ENCODE data around the gene BOD1.
A peak's percentile ranks its signal among the peaks of the same experiment; 100 is the strongest.

Gene BOD1

DNA sequence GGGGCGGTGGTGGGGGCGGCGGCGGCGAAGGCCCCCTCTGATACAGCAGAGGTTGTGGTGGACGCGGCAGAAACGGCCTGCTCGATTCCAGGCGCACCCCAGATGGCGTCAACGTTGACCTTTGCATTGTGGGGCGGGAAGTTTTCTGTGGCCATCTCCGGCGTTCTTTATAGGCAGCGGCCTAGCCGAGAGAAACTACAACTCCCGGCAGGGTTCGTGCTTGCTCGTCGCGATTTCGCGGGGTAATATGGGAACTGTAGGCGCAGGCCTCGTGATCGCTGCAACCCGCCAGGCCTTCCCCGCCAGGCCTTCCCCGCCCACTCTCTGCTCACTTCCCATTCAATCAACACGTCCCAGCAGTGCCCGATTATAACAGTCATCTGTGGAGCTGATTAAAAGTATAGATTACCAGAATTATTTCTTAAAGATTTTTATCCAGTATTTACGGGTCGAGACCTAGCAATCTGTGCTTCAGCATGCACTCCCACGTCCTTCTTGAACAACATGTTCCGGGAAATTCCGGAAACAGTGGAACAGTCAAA, at the start of gene BOD1:
BOD1 (minus strand) TSS at position 74 of the 542 bp plus-strand sequence. CDS start 214 bp downstream, outside the sequence.
- DNase-seq, result peak; percentile 94

DNA sequence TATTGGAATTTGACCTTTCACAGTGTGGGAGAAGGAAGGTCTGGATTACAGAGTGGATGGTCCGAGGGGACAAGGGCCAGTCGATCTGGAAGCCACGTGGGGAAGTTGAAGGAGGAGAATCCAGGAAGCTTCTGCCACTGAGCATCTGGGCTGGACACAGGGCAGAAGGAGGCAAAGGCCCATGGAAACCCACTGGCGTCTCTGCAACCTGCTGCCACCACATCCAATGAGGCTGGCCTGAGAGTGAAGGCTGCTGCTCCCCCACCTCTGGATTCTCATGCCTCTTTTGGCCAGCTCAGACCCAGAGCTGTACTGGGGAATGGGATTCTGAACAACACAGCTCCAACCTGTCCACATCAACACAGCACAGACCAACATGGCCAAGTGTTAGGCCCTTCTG, 48.9 kb upstream of the BOD1 start:
- no peak for DNase-seq

DNA sequence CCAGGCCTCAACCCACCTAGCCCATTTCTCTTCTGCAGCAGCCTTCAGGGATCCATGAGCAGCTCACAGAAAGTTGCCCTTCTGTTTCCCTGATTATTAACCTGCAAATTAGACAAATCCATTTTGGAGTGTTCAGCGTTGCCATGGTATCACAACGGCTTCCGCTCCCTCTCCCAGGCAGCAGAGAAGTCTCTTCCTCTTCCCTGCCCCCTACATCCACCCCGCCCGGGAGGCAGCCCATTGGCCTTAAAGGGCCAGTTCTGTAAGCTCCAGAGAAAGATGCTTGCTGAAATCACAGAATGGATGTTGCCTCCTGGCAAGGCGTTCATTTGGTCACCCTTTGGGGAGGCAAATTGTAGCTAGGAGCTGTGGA, 47.7 kb upstream of the BOD1 start:
- no peak for DNase-seq

DNA sequence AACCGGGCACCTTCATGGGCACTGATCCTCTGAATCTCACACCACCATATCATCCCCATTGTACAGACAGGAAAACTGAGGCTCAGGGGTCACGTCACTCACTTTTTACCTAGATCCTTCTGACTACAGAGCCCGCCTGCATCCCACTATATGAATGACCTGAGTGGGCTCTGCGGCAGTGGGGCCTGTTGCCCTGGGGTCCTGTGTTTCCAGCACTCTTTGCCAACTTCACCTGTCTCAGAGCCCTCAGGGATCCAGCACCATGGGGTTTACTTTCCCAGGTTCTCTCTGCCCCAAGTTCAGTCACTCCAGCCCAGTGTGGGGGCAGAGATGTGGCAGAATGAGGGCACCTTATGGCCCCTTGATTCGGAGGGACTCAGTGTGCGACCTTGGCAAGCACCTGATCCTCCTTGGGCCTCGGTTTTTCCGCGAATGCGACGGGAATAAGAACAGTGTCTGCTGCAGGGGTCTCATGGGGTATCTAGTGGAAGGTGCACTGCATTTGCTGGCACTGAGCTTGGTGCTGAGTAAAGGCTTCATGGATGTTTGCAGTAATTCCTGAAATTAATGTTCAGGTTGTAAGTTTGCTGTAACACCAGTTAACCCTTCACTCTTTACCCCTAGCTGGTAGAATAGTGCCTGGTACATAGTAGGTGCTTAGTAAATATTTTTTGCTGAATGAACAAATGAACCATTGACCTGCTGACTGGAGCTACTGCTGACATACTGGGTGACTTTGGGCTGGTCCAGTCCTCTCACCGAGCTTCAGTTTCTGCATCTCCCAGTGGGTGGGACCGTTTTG, 47.1 kb upstream of the BOD1 start:
- no peak for DNase-seq

DNA sequence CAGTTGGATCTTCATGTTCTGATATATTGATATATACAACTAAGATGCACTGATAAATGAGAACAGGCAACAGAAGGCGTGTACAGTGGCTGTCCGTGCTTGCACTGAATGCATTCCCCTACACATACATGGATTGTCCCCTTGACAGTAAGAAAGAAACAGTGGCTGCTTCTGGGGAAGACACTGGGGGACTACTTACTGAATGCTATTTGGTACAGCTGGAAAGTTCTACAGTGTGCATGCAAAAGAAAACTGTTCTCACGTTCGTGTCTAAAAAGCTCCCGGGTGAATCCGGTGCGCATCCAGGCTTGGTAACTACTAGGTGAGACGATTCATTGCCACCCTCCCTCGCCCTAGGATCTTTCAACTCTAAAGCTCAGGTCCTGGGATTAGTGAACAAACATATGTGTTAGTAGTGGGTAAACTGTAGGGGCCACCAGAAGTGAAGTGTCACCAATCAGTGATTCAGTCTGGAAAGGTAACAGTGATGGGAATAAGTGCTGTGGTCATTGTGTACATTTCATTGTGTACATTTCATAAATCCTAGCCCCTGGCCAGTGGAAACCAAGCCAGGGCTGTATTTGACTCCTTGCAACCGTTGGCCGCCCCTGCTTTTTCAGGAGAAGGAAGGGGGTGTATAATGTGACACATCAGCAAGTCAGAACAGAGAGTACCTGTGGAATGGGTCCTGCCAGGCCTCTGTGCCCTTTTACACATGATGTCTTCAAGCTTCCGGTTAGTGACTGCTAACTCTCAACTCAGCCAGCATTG, 46.3 kb upstream of the BOD1 start:
- DNase-seq, result no peak

DNA sequence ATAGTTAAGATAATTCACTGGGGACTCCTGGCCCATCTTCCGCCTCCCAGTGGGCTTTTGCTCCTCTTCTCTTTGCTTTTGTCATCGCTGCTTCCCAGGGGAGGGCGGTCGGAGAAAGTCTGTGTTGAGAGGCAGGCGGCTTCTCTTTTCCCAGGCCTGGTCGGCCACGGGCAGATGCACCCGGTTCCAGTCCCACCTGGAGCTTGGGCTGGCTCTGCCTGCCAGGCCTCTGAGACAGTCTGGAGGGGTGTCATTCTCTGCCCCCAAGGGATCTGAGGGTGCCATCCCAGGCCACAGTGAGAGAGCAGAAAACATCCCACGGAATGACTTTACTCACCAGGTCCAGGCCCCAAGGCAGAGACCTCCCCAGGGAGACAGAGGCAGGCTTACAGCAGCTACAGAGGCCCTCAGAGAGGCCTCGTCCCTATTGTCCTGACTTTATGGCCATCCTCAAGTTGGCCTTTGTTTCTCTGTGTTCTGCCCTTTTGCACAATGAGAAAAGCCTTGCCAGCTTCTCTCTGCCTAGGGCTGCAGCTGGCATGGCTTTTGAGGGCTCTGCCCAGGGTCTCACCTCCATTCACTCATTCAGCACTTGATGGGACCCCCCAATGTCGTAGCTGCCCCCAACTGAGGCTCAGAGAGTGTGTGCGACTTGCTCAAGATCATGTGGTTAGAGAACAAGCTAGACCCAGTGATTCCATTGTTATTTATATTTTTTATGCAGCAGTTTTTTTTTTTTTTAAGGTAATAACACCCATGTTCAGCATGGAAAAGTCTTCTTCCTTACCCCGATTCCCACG, 44.2 kb upstream of the BOD1 start:
- DNase-seq, result no peak

DNA sequence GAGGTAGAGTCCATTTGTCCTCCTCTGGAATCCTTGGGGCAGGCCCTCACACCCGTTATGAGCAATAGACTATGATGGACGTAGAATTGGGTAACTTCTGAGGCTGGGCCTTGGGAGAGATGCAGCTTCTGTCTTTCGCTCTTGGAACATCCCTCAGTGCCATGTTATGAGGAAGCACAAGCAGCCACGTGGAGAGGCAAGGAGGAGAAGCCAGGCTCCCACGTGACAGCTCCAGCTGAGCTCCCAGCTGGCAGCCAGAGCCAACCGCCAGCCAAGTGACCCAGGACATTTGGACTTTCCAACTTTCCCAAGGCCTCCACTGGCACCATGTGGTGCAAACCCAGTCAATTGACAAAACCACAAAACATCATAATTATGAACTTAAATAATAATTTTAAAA, 43.0 kb upstream of the BOD1 start:
- DNase-seq, result no peak

DNA sequence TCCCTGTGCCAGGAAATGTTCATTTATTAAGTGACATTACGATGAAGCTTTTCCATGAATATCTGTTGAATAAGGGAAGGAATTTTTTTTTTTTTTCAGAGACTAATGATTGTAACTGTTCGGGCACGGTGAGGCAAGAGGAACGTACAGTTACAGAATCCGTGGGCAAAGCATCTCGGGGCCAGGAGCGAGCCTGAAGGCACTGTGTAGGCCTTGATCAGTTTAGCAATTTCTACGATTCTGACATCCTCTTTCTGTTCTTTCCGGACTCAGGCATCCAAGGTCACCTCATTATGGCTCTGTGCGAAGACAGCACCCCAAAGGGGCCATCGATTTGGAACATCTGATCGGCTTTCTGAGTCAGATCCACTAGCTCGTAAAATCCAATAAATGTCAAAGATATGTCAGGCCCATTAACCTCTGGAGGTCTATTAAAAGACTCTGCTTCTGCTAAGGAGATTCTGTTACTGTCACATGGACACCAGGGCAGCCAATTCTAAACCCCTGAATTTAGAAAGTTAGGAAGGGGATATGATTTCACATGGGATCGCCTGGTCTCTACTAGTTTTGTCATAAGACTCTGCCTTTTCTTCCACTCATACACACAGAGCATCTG, 41.4 kb upstream of the BOD1 start:
- DNase-seq, result no peak

DNA sequence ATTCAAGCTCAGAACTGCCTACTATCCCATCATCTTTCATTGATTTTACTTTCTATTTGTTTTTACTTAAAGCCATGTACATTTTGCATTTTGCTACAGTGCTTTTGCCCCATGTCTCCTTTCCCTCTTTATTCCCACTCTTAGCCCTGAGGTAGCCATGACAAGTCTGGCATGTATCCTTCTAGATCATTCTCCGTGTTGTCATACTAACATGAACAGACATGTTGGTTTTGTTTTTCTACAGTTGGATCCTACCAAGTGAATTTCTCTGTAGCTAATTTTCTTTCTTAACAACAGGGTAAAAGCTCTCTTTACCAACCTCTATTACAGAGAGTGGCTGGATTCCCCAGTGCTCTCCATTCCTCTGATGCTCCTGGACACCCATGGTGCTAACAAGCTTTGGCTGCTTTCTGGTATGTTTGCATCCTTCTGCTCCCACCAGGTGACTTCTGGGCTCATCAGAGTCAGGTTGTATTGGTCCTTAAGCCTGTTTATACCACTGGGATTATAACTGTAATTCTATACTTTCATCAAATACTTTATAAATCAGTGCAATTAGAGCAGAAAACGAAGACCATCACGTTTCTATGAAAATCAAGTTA, 38.8 kb upstream of the BOD1 start:
- no peak for DNase-seq

DNA sequence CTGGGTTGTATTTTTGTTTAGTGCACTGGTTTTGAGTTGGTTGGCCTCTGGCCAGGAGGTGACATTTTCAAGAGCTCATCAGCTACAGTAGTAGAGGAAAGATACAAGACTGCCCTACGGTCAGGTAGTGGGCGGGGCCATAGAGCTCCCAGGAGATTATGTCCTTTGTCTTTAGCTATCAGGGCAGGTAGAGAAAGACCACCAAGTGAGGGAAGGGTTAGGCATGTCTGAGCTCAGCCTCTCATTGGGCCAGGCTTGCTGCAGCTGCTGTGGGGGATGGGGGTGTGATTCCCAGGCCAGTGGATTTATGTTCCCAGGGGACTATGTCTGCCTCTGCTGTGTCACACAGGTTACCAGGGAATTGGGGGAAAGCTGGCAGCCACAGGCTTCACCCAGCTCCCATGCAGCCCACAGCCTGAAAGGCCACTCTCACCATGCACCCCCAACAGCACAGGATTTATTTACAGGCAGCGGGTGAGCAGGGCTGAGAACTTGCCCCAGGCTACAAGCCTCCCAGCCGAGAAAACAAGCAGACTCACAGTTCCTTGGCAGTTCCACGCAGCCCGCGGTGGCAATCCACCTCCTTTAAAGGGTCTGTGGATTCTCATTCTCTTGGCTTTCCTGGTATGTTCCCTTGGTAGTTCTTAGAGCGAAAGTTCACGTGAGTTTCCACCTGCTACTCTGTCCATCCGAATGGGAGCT, 37.5 kb upstream of the BOD1 start:
- DNase-seq, result no peak

DNA sequence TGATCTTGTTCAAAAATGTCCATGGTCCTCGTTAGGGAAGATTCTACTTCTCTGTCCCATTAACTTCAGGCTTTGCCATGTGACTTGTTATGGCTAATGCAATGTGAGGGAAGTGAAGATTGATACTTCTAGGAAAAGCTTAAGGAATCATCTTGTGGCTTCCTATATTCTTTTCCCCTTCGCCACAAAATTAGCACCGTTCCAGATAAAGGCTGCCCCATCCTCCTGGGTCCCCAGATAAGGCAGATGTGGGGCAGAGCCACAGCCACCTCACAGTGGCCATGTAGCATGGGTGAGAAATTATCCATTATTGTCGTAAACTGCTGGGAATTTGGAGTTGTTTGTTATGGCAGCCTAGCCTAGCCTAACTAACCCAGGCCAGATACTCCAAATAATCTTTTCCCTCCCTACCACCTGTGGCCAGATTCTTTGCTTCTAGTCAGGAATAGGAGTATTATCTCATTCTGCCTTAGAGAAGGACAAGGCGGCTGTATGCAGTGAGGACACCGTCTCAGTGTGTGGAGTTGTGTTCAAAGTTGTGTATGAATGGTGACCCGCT, 31.9 kb upstream of the BOD1 start:
- DNase-seq, result no peak

DNA sequence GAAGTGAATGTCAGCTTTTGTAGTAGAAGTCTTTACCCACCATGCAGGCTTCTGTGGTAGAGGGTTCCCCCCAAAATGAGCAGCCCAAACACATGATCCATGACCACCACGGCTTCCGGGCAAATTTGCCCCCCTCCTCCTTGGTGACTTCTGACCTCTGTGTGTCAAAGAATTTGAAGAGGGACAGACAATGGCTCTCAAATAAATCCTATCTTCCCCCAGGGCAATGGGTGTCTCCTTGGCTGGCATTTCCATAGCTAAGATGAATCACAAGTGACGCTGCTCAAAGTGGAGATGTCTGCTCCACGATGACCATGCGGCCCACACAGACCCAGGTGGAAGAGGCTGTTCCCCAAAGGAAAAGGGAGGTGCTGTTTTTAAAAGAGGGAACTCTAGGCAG, 30.2 kb upstream of the BOD1 start:
- DNase-seq, result no peak

DNA sequence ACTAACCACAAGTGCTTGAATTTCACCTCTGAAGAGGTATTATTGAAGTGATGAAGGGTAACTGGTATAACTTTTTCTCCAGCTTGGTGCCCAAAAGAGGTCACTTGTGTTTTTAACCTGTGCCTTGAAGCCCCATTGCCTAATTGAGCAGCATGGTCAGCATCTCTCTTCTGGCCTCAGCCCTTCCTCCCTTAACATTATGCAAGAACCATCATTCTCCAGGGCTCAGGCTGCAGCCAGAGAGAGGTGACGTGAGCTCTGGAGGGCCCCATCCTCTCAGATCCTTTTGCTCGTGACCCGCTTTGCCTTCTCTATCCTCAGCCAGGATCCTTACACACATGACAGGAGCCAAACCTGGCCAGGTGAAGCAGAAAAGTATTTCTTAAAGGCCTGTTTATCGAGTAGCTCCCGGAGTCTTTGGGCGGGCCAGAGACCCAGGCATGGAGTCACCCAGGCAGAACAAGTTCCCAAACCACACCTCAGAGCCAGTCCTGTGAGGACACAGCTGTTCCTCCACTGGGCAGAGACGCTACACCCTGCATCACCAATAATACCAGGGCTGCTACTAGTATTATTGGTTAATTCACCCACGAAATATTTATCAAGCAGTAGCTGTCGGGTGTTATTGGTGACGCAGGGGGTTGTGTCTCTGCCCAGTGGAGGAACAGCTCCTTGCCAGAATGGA, 29.6 kb upstream of the BOD1 start:
- no peak for DNase-seq

DNA sequence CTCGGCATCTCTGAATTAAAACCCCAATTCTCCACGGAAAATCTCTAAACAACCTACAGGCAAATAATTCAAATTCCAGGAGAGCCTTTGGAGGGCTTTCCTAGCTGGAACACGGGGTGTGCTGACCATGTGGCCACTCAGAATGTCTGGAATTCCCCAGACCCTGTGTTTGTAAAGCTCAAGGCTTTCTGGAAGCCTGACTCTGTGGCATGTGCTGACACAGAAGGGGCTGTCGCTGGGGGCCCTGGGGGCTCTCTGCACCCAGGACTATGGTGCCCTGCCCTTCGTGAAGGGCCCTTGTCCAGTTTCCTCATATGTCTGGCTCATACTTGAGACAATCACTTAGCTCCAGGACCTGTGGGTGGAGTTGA, 29.0 kb upstream of the BOD1 start:
- no peak for DNase-seq

DNA sequence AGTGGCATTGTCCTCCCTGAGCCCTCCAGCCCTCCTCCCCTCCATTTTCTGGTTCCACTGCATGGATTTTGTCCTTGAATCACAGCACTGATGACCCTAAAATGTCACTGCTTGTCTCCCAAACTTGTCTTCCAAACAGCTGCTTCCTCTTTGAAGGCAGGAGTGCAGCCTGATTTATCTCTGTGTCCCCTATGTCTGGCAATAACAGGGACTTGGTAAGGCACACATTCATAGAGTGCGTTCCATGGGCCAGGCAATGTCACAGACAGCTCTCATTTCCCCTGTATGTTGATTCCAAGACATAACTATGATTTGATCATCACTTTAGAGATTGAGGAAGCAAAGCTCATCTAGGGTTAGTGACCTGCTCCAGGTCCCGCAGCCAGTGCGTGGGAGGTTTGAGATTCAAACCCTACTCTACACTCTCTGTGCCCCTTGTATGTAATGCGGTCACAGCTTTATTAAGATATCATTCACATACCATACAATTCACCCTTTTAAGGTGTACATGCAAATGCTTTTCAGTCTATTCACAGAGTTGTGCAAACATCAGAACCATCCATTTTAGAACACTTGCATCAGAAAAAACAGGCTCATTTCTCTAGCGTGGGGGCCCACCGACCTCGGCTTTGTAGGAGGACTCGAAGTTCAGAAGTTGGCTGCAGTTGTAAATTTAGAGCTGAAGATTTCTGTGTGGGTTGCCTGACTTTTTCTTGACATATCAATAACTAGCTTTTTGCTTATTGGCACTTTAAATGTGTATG, 28.4 kb upstream of the BOD1 start:
- no peak for DNase-seq

DNA sequence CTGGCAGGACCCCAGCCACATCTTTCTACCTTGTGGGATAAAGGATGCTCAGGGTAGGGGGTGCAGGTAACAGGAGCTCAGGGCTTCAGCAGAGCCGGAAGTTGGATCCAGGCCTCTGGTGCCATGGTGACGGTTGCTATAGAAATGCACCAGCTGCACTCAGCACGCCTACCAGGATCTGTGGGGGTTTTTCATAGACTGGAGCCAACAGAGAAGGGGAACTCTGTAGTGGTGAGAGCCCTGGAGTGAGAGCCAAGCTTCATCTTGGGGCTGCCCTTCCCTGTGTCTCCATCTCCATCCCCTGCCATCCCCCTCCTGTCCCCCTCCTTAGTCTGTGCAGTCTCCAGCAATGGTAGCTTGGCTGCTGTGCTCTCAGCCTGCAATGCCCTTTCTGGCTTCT, 27.5 kb upstream of the BOD1 start:
- DNase-seq, result no peak

DNA sequence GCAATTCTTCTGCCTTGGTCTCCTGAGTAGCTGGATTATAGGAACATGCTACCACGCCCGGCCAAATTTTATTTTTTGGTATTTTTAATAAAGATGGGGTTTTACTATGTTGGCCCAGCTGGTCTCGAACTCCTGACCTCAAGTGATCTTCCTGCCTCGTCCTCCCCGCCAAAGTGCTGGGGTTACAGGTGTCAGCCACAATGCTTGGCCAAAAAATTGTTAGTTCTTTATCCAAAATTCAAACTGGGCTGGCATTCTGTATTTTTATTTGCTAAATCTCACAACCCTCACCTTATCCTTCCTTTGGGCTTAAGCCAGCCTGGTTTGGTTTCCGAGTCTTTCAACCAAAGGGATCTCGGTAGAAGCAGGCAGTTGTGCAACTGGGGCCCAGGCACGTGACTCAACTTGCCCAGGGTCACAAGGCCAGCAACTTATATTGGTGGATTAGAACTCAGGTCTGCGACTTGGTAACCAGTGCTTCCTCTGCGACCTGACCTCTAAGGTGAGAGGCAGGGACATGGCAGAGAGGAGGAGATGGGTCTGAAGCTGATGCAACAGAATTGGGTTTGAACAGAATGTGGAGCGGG, 26.5 kb upstream of the BOD1 start:
- no peak for DNase-seq

DNA sequence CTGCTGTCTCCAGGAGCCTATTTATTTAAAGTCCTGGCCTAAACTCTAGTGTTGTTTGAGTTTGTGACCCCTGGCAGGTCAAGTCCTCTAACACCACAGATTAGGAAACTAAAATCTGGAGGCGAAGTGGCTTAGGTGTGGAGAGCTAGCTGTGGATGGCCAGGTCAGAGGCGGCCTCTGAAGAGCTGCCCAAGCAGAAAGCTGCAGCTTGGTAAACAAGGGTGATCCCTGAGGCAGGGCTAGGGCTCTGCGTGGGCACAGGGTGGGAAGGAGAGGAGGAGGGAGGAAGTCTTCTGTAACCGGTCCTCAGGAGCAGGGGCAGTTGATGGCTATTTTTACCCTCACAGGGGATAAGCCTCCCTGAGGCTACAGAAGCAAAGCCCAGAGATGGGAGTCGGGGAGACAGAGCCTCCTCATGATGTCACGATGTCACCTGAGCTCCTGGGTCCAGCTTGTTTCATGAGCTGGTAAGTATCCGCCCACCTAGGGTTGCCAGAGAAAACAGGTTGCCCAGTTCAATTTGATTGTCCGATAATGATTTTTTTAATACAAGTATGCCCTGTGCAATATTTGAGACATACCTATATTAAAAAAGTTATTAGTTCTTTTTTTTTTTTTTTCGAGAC, 25.9 kb upstream of the BOD1 start:
- DNase-seq, result no peak

DNA sequence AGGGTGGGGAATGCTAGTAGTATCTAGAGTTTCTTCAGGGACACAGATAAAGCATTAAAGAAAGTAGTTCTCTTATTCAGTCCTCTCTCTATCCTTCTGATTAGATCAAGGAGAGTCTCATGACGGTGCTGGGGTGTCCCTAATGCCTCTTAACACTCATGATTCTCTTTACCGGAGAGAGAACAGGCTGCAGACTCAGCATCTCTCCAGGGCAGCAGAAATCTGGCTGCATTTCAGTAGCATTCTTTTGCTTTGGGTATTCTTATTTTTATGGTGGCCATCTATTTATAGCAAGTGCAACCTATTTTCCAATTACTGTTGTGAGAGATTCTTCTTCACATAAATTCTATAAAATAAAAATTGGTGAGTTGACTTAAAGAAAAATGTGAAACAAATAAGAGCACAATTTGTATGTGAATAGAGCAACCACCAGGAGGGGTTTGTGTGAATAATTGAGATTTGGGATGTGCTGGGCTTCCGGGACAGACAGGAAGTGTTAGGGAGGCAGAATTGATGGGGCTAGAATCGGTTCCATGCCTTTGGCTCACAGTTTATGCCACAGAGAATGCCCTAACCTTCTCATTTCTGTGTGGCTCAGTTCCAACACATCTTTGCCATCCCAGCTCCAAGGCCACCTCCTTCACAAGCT, 23.8 kb upstream of the BOD1 start:
- no peak for DNase-seq
